ENCODE data around the gene PIGT.

PIGT gene

DNA sequence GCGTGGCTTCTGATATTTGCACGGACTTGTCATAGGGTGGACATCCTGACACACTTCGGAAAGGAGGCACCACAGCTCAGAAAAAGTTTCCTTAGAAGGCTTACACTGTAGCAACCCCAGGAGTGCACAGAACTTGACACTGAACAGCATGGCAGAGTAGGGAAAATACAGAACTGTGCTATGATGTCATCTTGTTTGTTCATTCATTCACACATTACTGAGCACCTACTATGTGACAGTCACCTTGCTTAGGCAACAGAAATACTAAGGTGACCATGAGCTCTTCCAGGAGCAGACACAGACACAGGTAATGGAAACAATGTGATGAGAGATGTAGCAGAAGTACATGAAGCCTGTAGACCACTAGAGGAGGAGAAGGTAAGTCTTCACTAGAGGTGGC, 2.5 kb upstream of the PIGT start:
- DNase-seq (ENCODE audit: low read depth): no peak
- TF ChIP-seq, protein P1, sequence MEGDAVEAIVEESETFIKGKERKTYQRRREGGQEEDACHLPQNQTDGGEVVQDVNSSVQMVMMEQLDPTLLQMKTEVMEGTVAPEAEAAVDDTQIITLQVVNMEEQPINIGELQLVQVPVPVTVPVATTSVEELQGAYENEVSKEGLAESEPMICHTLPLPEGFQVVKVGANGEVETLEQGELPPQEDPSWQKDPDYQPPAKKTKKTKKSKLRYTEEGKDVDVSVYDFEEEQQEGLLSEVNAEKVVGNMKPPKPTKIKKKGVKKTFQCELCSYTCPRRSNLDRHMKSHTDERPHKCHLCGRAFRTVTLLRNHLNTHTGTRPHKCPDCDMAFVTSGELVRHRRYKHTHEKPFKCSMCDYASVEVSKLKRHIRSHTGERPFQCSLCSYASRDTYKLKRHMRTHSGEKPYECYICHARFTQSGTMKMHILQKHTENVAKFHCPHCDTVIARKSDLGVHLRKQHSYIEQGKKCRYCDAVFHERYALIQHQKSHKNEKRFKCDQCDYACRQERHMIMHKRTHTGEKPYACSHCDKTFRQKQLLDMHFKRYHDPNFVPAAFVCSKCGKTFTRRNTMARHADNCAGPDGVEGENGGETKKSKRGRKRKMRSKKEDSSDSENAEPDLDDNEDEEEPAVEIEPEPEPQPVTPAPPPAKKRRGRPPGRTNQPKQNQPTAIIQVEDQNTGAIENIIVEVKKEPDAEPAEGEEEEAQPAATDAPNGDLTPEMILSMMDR (IDR thresholded peaks at IDR 0.05; ENCODE audit: insufficient read depth, low read depth, low read length, missing control alignments): no peak
- H3K4me3 ChIP-seq (ENCODE audit: low read depth, low read length): no peak overlapping the region

DNA sequence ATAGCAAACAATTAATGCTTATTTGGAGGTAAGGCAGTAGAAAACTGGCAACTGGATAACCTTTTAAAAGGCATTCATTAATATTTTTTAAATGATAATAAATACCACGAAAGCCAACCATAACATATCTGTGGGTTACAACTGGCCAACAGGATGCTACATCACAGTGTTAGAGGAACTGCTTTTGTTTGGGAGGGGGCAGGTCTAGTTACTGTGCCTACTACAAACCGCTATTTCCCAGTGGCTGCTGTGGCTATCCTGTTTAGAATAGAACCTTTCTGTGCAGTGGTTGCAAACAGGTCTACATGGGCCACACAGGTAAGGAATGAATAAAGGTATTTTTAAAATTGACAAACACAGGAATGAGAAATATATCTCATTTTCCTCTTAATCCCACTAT, 976 bp downstream of the PIGT start:
- DNase-seq (ENCODE audit: low read depth): peak; percentile 31
- peak overlapping the region; percentile 99 for H3K4me3 ChIP-seq (ENCODE audit: low read depth, low read length)
- TF ChIP-seq, protein P1 (IDR thresholded peaks at IDR 0.05; ENCODE audit: insufficient read depth, low read depth, low read length, missing control alignments): no peak

DNA sequence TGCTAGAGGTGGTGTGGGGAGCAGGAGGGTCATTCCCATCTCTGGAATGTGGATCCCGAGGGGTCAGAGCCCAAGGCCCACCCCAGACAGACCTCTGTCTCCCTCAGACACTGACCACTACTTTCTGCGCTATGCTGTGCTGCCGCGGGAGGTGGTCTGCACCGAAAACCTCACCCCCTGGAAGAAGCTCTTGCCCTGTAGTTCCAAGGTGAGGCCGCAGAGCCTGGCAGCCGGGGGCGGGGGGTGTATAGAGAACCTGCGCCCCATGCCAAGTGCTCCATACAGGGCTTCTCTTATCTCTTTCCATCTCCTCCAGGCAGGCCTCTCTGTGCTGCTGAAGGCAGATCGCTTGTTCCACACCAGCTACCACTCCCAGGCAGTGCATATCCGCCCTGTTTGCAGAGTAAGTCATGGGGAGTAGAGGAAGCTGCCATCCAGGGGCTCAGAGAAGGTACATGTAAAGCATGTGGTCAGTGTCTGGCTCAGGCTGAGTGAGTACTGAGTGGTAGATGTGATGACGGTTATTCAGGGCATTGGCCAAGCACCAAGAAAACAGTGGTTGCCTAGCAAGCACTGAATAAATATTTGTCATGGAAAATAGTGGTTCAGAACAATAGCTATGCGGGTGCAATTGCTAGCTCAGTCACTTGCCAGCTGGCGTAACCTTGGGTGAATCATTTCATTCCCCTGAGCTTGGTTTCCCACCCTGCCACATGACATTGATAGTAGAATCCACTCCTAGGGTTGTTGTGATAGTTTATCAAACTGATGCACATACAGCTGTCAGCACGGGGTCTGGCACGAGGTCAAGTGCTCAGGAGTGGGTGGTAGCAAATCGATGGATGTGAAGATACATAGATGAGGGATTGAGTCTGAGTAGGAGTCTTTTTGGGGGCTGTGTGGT, 3.5 kb downstream of the PIGT start:
- TF ChIP-seq, protein P1 (IDR thresholded peaks at IDR 0.05; ENCODE audit: insufficient read depth, low read depth, low read length, missing control alignments): no peak
- peak; percentile 82 for DNase-seq (ENCODE audit: low read depth)
- H3K4me3 ChIP-seq (ENCODE audit: low read depth, low read length): no peak overlapping the region

DNA sequence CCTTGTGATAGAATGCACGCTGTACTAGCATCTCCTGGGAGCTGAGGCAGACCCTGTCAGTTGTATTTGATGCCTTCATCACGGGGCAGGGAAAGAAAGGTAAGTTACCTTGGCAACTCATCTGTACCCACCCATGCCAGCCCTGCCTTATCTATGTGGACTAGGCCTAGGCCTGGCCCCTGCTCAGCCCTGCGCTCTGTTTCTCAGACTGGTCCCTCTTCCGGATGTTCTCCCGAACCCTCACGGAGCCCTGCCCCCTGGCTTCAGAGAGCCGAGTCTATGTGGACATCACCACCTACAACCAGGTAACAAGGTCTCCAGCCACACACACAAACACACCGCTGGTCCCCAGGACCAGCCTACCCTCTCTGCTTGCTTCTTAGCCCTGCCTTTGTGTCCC, 4.2 kb downstream of the PIGT start:
- TF ChIP-seq, protein P1 (IDR thresholded peaks at IDR 0.05; ENCODE audit: insufficient read depth, low read depth, low read length, missing control alignments): no peak
- DNase-seq (ENCODE audit: low read depth): no peak
- no peak overlapping the region for H3K4me3 ChIP-seq (ENCODE audit: low read depth, low read length)

DNA sequence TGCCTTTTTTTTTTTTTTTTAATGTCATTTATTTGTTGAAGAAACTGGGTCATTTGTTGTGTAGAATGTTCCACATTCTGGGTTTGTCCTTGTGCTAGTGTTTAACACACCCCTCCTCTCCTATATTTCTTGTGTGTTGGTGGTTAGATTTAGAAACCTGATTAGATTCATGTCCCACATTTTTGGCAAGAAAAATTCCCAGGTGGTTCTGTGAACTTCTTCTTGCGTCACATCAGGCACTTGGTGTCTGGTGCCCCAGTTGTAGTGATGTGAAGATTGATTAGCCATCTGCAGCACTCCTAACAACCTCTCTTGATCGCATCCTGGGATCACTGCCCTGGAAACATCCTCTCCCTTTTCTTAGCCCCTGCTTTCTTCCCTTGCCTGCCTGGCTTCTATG, 7.8 kb downstream of the PIGT start:
- TF ChIP-seq, protein P1 (IDR thresholded peaks at IDR 0.05; ENCODE audit: insufficient read depth, low read depth, low read length, missing control alignments): no peak
- no peak for DNase-seq (ENCODE audit: low read depth)
- H3K4me3 ChIP-seq (ENCODE audit: low read depth, low read length): no peak overlapping the region

DNA sequence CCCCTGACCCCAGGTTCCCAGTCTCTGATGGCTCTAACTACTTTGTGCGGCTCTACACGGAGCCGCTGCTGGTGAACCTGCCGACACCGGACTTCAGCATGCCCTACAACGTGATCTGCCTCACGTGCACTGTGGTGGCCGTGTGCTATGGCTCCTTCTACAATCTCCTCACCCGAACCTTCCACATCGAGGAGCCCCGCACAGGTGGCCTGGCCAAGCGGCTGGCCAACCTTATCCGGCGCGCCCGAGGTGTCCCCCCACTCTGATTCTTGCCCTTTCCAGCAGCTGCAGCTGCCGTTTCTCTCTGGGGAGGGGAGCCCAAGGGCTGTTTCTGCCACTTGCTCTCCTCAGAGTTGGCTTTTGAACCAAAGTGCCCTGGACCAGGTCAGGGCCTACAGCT, 9.6 kb downstream of the PIGT start:
- DNase-seq (ENCODE audit: low read depth): no peak
- no peak overlapping the region for H3K4me3 ChIP-seq (ENCODE audit: low read depth, low read length)
- TF ChIP-seq, protein P1 (IDR thresholded peaks at IDR 0.05; ENCODE audit: insufficient read depth, low read depth, low read length, missing control alignments): no peak
